Breast epithelium (tissue), 3 donors: ENCODE measurements around the gene MAD1L1.

Experiments
- CTCF ChIP-seq, 3 donors: fragments of 450-650 bp; IDR thresholded peaks; one replicate each; pipeline ENCODE4 v1.5.1; 2016 to 2017; ENCODE audit warnings: antibody characterized with exemption in 3 of 3, mild to moderate bottlenecking in 3 of 3, moderate library complexity in 3 of 3
- POLR2AphosphoS5 ChIP-seq, 3 donors: sonication (generic); formaldehyde crosslinking; IDR thresholded peaks; one replicate each; pipeline ENCODE4 v1.6.1; 2017; ENCODE audit warnings: antibody characterized with exemption in 3 of 3

- TF ChIP-seq POLR2AphosphoS5 (IDR thresholded peaks at IDR 0.05) = no peak
- TF ChIP-seq CTCF (IDR thresholded peaks at IDR 0.05) = no peak
Measured at GRCh38 chr7:2199528-2199927, 33.2 kb downstream of the MAD1L1 start.
